Prostate gland (tissue), 2 donors: Measurements from ENCODE around the gene SRA1.

Experiments
- CTCF ChIP-seq, 4 experiments: fragments of 200-600 bp in 2 of 4; fragments of 450-650 bp in 2 of 4; sonication (generic) in 2 of 4; IDR thresholded peaks; 1 replicate in 3 of 4; 2 replicates in 1 of 4; pipeline ENCODE4 v1.5.1; 2016 to 2019; ENCODE audit warnings: antibody characterized with exemption in 4 of 4, mild to moderate bottlenecking in 2 of 4, moderate library complexity in 2 of 4
- POLR2A ChIP-seq: fragments of 450-650 bp; IDR thresholded peaks from one replicate; pipeline ENCODE4 v1.6.1; 2016; ENCODE audit warnings: antibody characterized with exemption, mild to moderate bottlenecking
- POLR2AphosphoS5 ChIP-seq: sonication (generic); formaldehyde crosslinking; IDR thresholded peaks from one replicate; pipeline ENCODE4 v1.6.1; 2017; ENCODE audit warnings: antibody characterized with exemption

DNA sequence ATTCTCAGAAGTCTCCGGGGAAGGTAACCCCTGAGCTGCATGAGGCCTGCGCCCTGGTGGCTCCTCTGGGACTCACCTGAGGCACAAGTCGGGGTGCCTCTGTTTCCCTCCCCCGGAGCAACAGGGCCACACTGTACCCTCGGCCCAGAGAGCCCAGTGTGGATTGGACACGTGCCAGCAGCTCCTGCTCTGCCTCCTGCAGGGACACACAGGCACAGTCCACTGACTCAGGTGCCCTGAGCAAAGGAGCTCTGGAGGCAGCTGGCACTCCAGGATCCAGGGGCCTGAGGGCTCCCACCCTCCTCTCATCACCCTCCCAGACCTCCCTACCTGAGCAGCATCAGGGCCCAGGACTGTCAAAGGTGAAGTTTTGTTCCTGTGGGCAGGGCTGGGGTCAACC, 36.9 kb upstream of the SRA1 start:
- no peak for TF ChIP-seq POLR2A
- TF ChIP-seq CTCF (IDR thresholded peaks at IDR 0.05): no peak
- no peak for TF ChIP-seq POLR2AphosphoS5
